GM03348 (cell line): ENCODE measurements around the gene GALNT15.

ENCODE experiments used
- DNase-seq: peaks from one replicate; pipeline ENCODE4 v3.0.0; 2012; ENCODE audit warnings: low spot score

GALNT15 gene

DNA sequence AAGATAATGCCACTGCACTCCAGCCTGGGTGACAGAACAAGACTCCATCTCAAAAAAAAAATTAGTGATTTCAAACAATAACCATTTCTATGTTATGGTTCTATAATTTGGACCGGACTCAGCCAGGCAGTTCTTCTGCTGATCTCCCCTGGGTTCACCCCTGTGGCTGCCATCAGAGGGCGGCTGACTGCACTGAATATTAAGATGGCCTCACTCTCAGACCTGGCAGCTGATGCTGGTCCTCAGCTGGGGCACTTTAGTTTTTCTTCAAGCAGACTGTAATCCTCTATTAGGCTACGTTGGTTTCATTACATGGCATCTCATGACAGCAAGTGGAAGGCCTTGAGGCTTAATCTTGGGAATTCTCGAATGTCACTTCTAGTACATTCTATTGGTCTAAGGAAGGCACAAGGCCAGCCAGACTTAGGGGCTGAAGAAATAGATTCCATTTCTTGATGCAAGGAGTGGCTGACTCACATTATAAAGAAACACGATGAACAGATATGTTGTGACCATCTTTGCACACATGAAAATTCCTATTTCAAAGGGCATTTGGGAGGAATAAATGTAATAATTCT lies 12.8 kb downstream of the GALNT15 start:
- DNase-seq, result no peak

GRCh38 chr3:16188071-16188470 lies 13.6 kb downstream of the GALNT15 start:
- DNase-seq, result no peak

- DNase-seq, result no peak
These were observed 14.7 kb downstream of the GALNT15 start for GRCh38 chr3:16189201-16189600.

GRCh38 chr3:16190704-16191103 lies 16.2 kb downstream of the GALNT15 start:
- DNase-seq, result no peak

DNA sequence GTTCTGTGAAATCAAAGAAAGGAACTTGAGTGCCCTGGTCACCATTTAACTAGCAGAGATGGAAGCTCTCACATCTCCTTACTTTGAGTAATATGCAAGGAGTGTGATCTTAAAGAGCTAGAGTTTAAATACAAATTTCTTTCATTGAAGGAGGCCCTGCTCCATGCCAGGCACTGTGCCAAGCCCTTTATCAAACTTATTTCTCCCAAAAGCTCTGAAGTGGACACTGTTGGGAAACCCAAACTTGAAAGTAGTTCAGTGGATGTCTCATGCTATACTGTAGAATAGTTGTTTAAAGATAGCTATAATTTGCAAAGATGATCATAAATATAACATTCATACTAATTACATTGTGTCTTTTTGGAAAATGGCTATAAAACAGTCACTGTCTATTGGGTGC lies 17.1 kb downstream of the GALNT15 start:
- no peak for DNase-seq

- DNase-seq, result no peak
These were observed 17.8 kb downstream of the GALNT15 start for GRCh38 chr3:16192176-16192811.

DNA sequence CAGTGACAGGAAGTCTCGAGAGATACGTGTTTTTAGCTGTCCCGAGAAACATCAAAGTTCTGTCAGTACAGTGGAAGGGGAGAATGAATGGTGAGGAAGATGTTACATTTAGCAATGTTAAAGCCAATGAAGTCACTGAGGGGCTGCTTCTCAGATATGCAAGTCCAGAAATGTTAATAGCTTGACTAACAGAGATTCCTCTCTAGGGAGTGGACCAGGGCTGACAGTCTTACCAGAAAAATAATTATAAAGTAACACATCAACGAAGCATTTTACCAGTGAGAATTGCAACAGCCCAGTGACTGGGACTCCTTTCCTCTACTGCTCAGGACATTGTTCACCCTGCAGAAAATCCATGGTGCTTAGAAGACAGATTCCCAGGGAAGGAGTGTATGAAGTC lies 23.9 kb downstream of the GALNT15 start:
- no peak for DNase-seq

DNA sequence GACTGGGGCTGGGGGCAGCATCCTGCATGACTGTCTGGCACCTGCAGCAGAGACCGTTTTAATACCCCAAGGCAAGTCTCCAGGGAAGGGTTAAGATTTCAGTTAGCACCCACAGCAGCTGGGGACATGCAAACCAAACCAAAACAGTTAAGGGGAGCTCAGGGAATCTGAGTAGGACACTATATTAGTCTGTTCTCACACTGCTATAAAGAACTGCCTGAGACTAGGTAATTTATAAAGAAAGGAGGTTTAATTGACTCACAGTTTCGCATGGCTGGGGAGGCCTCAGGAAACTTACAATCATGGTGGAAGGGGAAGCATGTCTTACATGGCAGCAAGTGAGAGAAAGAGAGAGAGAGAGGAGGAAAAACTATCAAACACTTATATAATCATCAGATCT lies 25.3 kb downstream of the GALNT15 start:
- DNase-seq, result no peak

DNA sequence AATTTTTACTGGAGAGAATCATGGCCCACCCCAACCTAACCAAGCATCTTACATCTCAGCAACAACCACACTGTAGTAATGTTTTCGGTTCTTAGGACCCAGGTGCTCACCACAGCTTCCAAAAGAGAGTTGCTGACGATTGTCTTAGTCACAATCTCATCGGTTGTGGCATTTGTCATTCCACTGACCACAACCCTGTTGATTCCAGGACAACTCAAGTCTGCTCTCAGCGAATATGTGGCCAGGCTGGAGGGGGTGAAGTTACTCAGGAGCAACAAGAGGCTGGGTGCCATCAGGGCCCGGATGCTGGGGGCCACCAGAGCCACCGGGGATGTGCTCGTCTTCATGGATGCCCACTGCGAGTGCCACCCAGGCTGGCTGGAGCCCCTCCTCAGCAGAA lies 25.9 kb downstream of the GALNT15 start:
- peak; percentile 30 for DNase-seq

DNA sequence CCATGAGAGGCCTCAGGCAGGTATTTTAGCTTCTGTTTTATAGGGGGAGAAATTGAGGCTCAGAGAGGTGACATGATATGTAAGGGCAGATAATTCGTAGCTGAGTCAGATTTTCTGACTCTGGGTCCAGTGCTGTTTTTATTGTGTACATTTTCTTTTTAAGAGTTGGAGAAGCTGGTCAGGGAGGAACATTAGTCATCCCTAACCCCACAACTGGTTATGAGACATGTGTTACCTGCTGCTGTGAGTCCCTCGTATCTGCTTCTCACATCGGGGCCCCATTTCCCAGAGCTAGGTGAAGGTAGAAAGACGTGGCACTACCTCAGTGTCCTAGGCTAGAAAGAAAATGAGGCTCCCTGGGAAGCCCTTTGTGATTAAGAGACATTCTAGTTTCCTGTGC lies 28.6 kb downstream of the GALNT15 start:
- DNase-seq, result peak; percentile 41

GRCh38 chr3:16203671-16204629 lies 29.5 kb downstream of the GALNT15 start:
- DNase-seq, result no peak

DNA sequence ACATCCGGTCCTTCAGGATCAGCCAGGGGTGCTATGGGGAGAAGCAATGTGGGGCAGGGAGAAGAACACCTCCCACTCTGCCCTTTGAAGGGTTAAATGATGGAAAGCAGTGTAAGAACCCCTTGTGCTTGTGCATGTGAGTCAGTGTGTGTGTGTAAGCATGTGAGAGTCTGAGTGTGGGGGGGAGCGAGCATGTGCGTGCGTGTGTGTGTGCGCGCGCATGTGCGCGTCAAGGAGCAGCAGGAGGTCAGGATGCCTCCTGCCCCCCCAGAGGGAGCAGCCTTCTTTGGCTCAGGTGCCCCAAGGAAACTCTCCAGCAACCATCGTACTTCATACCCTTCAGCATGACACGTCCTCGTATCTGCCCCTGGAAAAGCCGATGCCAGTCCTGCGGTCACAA lies 30.3 kb downstream of the GALNT15 start:
- no peak for DNase-seq

DNA sequence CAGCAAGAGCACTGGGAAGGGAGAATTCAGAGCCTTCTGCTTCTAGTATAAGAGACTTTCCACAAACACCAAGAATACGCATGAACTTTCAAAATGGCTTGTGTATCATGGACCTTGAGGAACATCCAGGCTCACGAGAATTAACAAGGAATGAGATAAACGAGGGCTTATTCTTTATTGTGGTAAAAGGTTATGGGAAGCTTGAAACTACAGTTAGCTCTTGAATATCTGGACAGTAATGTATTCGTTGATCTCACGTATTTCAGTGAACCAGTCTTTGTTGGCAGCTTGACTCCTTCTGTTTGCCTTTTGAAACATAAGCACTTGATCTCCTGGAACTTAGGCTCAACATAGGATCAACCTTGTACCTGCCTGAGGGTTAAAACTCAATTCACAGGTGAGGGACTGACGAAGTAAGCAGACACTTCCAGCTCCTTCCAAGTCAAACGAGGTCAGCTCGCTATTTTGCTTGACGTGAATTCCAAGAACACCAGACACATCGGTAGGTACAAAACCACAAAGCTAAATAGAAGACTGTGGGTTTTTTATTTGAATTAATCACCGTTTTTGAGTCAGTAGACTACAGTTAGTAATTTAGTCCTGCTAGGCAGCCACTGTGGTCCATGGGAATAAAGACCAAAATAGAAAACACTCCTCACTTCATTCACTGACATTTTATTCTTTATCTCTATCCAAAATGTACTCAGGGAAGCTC lies 30.8 kb downstream of the GALNT15 start:
- DNase-seq, result peak; percentile 28

DNA sequence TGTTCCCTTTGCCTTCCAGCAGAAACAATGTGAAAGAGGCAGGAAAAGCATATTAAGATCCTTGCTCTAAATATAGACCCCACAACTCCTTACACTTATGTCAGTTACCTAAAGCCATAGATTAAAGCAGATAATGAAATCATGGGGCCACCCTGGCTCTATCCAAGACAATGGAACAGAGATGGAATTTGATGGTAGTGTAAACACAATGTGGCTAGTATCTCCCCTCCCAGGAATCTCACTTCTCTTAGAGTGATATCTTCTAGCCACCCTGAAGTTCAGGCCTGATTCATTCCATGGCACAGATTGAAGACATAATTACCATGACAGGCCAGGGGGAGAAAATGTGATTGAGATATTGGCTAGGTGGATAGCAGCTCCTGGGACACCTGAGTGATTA lies 32.6 kb downstream of the GALNT15 start:
- DNase-seq, result no peak

- no peak for DNase-seq
These were observed 36.9 kb downstream of the GALNT15 start for GRCh38 chr3:16211176-16211904.

GRCh38 chr3:16214366-16214765 lies 39.9 kb downstream of the GALNT15 start:
- DNase-seq, result no peak

DNA sequence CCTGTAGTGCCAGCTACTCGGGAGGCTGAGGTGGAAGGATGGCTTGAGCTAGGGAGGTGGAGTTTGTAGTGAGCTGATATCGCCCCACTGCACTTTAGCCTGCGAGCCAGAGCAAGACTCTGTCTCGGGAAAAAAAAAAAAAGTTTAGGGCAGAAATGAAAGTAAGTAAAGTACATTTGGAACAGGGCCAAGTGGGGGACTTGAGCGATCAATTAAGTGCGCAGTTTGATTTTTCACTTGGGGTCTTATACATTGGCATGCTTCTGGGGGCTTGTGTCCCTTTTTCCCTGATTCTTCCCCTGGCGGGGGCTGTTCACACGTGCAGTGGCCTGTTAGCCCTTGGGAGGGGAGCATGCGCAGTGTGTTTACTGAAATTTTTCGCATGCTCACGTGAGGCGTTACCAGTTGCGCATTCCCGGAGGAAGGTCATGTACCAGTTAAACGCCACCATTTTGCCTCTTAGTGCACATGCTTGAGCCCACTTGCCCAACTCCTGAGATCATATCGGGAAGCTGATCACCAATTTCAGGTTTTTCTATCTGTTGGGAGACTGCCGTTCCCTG lies 42.0 kb downstream of the GALNT15 start:
- no peak for DNase-seq

- DNase-seq, result no peak
These were observed 45.3 kb downstream of the GALNT15 start for GRCh38 chr3:16219777-16220176.

DNA sequence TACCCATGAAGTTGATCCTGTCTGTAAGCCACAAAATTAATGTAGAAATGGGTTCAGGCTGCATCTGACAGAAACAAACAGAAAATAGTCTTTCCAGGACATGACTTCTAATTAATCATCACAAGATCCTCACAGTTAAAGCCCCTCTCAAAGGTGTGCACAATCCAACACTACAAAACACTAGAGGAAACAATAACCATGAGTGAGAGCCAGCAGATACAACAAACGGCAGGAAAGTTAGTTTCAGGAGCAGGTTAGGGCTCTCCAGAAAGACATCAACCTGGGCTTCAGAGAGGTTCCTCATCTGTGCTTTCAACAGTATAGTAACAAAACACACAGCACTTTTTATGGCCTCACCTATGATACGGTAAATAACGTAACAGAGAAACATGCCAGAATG lies 47.5 kb downstream of the GALNT15 start:
- no peak for DNase-seq

DNA sequence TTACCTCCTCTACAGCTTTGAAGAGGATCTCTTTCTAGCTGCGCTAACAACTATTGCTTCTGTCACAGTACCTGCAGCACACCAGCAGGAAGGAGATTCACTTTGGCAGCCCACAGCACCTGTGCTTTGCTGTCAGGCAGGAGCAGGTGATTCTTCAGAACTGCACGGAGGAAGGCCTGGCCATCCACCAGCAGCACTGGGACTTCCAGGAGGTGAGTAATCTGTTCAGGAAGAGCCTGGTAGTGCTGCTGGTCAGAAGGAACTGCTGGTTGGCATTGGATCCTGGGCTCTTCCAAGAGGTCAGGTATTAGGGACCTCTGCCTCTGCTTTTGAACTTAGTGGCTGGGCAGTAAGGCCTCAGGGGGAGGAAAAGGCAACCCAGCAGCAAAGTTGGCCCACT lies 48.1 kb downstream of the GALNT15 start:
- DNase-seq, result no peak

DNA sequence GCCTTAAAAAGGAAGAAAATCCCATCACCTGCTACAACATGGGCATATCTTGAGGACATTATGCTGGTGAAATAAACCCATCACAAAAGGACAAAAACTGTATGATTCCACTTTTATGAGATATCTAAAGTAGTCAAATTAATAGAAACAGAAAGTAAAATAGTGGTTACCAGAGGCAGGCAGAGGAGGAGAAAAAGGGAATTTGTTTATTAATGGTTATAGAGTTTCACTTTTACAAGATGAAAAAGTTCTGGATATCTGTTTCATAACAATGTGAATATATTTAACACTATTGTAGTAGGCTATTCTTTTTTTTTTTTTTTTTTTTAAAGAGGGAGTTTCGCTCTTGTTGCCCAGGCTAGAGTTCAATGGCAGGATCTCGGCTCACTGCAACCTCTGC lies 49.8 kb downstream of the GALNT15 start:
- no peak for DNase-seq
